NCI-H2171 (cell line): ENCODE data around the gene TNP2.

Source experiments
- DNase-seq: peaks from one replicate; lab custom pipeline; 2025; lab: John Stamatoyannopoulos, UW

Gene TNP2

DNA sequence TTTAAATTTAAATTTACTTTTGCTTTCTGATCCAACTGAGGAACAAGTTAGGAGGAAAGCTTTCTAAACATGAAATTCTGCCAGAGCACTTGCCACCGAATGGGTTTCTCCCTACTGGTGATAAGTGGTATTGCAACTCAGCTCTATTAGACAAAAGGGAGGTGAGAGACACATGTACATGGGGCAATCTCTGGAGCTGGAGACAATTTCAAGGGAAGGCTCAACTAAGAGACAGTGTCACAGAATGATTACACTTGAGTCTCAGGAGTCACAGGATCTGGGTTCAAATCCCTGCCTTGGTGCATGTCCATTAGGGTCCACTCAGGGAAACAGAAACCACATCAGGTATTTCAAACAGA is 50.5 kb downstream of the TNP2 start:
- no peak for DNase-seq
